Right renal cortex interstitium (tissue), 3 donors: ENCODE measurements around the gene ATF3. TPM values are rescaled to one million over a fixed set of nuclear protein-coding genes. Genes with fewer than 3 reads are reported as not detected.

Experiments used
- polyA plus RNA-seq, 3 donors: library from polyadenylated mRNA; unstranded; fragments of 120-200 nt; gene quantifications; one replicate each; pipeline ENCODE4 v1.2.1, GENCODE V29; 2013; ENCODE audit not compliant: insufficient read length in 3 of 3

Gene ATF3
- polyA plus RNA-seq, 3 donors, result 8.0 to 44.0 (median 13.3) TPM

Other genes starting within 250 kb of the ATF3 start
- 10 to 100 TPM; 11.5 to 13.2 (median 12.5) TPM for gene PACC1, start 193.9 kb upstream of the ATF3 start, polyA plus RNA-seq
- 10 to 100 TPM; 39.0 to 41.2 (median 40.9) TPM for gene NENF, start 175.8 kb upstream of the ATF3 start, polyA plus RNA-seq
- gene BATF3, start 91.1 kb downstream of the ATF3 start, polyA plus RNA-seq, result 1 to 10 TPM; 1.1 to 2.0 (median 1.6) TPM
- 10 to 100 TPM; 45.8 to 46.4 (median 46.0) TPM for gene NSL1, start 183.0 kb downstream of the ATF3 start, polyA plus RNA-seq
- gene TATDN3, start 183.1 kb downstream of the ATF3 start, polyA plus RNA-seq, result 10 to 100 TPM; 19.8 to 22.2 (median 21.6) TPM
- under 1 TPM in 1 of 3 donors, not detected in 2; 0.50 TPM for gene SPATA45, start 238.9 kb downstream of the ATF3 start, polyA plus RNA-seq
- 10 to 100 TPM; 21.7 to 27.3 (median 23.8) TPM for gene FLVCR1, start 249.5 kb downstream of the ATF3 start, polyA plus RNA-seq